ENCODE data around the gene ADARB2. TPM values are rescaled to one million over a fixed set of nuclear protein-coding genes. Genes with fewer than 3 reads are reported as not detected.

The ADARB2 gene
- total RNA-seq, 4 donors from 2014 or later = 1.3 to 5.4 (median 1.8) TPM

DNA sequence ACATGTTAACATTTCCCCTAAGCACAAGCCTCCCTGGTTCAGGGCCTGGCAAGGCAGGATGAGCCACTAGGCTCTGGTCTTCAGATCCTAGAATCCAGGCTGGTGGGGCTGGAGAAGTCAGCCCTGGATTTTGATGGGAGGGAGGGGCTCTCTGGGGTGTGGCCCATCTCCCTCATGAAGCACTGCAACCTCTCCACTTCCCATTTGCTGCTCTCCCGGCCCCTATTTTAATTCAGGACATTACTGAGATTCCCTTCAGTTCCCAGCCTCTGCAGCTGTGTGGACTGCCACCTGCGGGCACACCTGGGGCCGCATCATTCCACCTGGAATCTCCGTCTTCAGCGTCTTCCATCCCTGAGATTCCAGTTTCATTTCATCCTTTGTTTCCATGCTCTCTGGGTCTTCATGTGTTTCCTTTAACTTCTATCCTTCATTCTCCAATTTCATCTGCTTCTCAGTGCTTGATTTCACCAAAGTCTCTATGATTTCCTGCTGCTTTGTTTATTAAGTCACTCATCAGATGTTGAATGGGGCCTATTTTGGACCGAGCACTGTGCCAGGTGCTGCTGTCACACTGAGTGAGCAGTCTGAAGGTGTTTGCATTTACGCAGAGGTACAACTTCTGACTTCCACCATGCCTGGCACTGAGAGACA is 427.6 kb downstream of the ADARB2 start:
- Histone ChIP-seq H3K36me3 (no peaks in the 10 kb centered on the region), H3K4me1 (no peaks in the 10 kb centered on the region), H3K27me3 (peaks cover 19% of the 10 kb centered on the region), H3K27ac (no peak overlapping the region), H3K4me3 (no peak overlapping the region), H3K9me3 (no peaks in the 10 kb centered on the region)
- 68% methylated on average over 6 to 7 of the region's 7 CpGs for WGBS, 2 donors (ENCODE audit: low coverage in 1 of 2)
- ATAC-seq = no peak
- no peak for TF ChIP-seq POLR2AphosphoS5 (IDR thresholded peaks at IDR 0.05)
- TF ChIP-seq, protein P1, sequence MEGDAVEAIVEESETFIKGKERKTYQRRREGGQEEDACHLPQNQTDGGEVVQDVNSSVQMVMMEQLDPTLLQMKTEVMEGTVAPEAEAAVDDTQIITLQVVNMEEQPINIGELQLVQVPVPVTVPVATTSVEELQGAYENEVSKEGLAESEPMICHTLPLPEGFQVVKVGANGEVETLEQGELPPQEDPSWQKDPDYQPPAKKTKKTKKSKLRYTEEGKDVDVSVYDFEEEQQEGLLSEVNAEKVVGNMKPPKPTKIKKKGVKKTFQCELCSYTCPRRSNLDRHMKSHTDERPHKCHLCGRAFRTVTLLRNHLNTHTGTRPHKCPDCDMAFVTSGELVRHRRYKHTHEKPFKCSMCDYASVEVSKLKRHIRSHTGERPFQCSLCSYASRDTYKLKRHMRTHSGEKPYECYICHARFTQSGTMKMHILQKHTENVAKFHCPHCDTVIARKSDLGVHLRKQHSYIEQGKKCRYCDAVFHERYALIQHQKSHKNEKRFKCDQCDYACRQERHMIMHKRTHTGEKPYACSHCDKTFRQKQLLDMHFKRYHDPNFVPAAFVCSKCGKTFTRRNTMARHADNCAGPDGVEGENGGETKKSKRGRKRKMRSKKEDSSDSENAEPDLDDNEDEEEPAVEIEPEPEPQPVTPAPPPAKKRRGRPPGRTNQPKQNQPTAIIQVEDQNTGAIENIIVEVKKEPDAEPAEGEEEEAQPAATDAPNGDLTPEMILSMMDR (IDR thresholded peaks at IDR 0.05) = no peak

DNA sequence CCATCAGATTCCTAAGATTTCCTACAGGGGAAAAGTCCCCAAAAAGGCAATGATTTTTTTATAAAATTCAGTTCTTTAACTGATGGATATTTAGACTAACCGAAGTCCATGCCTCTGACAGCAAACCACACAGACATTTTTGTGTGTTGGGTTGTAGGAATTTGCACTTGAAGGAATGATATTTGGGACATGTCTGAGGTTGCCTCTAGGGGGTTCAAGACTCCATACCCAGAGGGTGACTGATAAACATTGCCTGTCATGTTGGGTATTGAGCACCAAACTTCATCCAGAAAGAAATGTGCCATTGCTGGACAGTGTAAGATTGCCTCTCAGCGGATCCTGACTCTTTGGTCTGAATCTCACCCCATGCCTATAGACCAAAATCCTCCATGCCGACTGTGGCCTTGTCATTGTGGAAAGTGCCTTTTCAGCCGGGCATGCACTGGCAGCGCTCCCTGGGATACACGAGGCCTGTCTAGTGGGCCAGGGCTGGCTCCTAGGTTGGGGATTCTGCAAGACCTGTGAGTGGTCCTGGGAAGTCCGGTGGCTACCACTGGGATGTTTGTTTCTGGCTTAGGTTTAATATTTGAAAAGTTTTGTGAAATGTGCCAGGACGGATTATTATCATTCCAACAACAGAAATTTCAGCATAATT is 428.2 kb downstream of the ADARB2 start:
- ATAC-seq = no peak
- no peak overlapping the region for H3K4me3 ChIP-seq
- peaks cover 13% of the 10 kb centered on the region for H3K27me3 ChIP-seq
- H3K27ac ChIP-seq = no peak overlapping the region
- no peaks in the 10 kb centered on the region for H3K4me1 ChIP-seq
- no peaks in the 10 kb centered on the region for H3K36me3 ChIP-seq
- TF ChIP-seq, protein P1 (IDR thresholded peaks at IDR 0.05) = no peak
- TF ChIP-seq POLR2AphosphoS5 (IDR thresholded peaks at IDR 0.05) (no peak), POLR2A (IDR thresholded peaks at IDR 0.05) (no peak), EP300 (IDR thresholded peaks at IDR 0.05) (no peak)
- no peaks in the 10 kb centered on the region for H3K9me3 ChIP-seq
- WGBS, 2 donors (ENCODE audit: low coverage in 1 of 2) = 62 to 86% methylated on average over 1 to 3 of the region's 8 CpGs

DNA sequence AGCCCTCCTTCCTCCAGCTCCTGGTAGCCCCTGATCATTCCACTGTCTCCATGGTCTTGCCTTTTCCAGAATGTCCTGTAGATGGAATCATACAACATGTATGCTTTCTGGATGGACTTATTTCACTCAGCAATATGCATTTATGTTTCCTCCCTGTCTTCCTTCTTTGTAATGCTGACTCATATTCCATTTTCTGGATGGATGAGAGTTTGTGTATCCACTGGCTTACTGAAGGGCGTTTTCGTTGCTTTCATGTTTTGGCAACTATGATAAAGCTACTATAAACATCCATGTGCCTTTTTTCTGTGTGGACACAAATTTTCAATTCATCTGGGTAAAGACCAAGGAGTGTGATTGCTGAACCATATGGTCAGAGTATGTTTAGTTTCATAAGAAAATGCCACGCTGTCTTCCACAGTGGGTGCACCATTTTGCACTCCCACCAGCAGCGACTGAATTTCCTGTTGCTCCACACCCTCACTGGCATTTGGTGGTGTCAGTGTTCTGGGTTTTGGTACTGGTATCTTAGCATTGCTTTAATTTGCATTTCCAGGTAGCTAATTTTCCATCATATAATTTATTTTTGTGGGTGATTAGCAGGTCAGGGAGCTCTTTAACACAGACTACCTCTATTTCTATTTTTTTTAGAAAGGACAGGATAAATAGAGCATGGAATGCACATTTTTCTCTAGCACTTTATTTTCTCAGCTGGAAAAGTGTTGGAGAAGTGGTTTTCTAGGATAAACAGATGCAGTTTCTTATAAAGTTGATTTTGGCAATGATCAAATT is 429.0 kb downstream of the ADARB2 start:
- H3K4me1 ChIP-seq = no peaks in the 10 kb centered on the region
- H3K9me3 ChIP-seq = no peaks in the 10 kb centered on the region
- ATAC-seq = no peak
- H3K27ac ChIP-seq = no peak overlapping the region
- H3K27me3 ChIP-seq = peaks cover 6% of the 10 kb centered on the region
- no peak for TF ChIP-seq POLR2AphosphoS5 (IDR thresholded peaks at IDR 0.05)
- TF ChIP-seq, protein P1 (IDR thresholded peaks at IDR 0.05) = no peak
- TF ChIP-seq EP300 (IDR thresholded peaks at IDR 0.05) = no peak
- TF ChIP-seq POLR2A (IDR thresholded peaks at IDR 0.05) = no peak
- no peaks in the 10 kb centered on the region for H3K36me3 ChIP-seq
- no peak overlapping the region for H3K4me3 ChIP-seq
- 33 to 56% methylated on average over 3 to 4 of the region's 4 CpGs for WGBS, 2 donors (ENCODE audit: low coverage in 1 of 2)

DNA sequence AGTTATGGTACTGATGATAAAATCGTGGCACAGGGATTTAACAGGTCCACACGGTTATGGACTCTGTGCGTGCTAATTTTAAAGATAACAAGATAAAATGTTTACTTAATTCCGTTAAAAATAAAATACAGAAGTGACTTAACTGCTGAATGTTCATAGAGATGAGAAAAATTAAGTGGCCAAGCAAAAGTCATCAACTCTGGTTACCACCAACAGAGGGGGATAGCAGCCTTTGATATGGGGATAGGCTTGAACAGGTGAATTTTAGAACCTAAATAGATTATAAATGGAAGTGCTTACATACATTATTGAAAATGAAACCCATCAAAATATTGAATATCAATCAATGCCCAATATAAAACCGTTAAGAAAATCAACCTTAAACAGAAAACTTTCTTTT is 436.2 kb downstream of the ADARB2 start:
- Histone ChIP-seq H3K4me1 (no peaks in the 10 kb centered on the region), H3K27ac (no peak overlapping the region), H3K4me3 (no peak overlapping the region), H3K9me3 (no peaks in the 10 kb centered on the region), H3K27me3 (peaks cover 42% of the 10 kb centered on the region), H3K36me3 (no peaks in the 10 kb centered on the region)
- 38 to 51% methylated on average over 3 to 5 of the region's 5 CpGs for WGBS, 2 donors (ENCODE audit: low coverage in 1 of 2)
- no peak for TF ChIP-seq POLR2A (IDR thresholded peaks at IDR 0.05)
- no peak for ATAC-seq

DNA sequence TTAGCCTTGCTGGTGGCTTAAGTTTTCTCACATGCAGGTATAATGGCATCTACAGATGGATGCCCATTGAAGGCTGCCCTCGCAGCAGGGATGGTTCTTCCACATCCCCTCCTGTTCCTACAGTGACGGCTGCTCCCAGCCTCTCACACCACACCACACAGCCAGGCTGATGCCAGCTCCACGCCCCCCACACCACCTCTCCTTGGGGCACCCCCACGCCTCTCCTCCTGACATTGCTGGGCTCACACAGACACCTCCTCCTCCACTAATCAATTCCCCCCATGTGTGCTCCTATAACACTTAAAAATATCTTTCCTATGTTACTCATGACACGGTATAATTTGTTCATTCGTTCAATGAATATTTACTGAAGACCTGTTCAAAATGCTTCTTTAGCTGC is 437.1 kb downstream of the ADARB2 start:
- 70 to 76% methylated on average over 6 of the region's 6 CpGs for WGBS, 2 donors (ENCODE audit: low coverage in 1 of 2)
- no peak for ATAC-seq
- Histone ChIP-seq H3K27me3 (peaks cover 49% of the 10 kb centered on the region), H3K27ac (no peak overlapping the region), H3K9me3 (no peaks in the 10 kb centered on the region), H3K4me1 (no peaks in the 10 kb centered on the region), H3K4me3 (no peak overlapping the region), H3K36me3 (no peaks in the 10 kb centered on the region)
- TF ChIP-seq POLR2AphosphoS5 (IDR thresholded peaks at IDR 0.05) (no peak), EP300 (IDR thresholded peaks at IDR 0.05) (no peak), POLR2A (IDR thresholded peaks at IDR 0.05) (no peak)
- TF ChIP-seq, protein P1 (IDR thresholded peaks at IDR 0.05) = no peak
